Prostate gland (tissue), 2 donors: ENCODE measurements around the gene SLC22A14.

Experiments
- POLR2A ChIP-seq: fragments of 450-650 bp; IDR thresholded peaks from one replicate; pipeline ENCODE4 v1.6.1; 2016; ENCODE audit warnings: antibody characterized with exemption, mild to moderate bottlenecking
- TF ChIP-seq, protein P1 (sequence below), 4 experiments: fragments of 200-600 bp in 2 of 4; fragments of 450-650 bp in 2 of 4; sonication (generic) in 2 of 4; IDR thresholded peaks; 1 replicate in 3 of 4; 2 replicates in 1 of 4; pipeline ENCODE4 v1.5.1; 2016 to 2019; ENCODE audit warnings: antibody characterized with exemption in 4 of 4, mild to moderate bottlenecking in 2 of 4, moderate library complexity in 2 of 4

DNA sequence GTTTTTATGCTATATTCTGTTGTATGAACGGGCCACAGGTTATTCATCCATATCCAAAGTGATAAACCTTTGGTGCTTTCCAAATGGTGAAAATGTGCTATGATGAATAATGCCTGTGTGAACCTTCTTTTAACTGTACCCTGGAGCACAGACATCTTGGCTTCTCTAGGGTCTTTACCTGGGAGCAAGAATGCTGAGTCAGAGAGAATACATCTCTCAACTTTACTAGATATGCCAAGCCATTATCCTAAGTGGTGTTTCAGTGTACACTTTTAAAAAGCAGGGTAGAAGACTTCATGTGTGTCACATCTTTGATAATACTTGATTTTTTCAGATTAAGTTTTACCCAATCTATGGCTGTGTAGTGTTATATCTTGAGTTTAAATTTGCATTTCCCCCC is 41.0 kb downstream of the SLC22A14 start:
- TF ChIP-seq, protein P1, sequence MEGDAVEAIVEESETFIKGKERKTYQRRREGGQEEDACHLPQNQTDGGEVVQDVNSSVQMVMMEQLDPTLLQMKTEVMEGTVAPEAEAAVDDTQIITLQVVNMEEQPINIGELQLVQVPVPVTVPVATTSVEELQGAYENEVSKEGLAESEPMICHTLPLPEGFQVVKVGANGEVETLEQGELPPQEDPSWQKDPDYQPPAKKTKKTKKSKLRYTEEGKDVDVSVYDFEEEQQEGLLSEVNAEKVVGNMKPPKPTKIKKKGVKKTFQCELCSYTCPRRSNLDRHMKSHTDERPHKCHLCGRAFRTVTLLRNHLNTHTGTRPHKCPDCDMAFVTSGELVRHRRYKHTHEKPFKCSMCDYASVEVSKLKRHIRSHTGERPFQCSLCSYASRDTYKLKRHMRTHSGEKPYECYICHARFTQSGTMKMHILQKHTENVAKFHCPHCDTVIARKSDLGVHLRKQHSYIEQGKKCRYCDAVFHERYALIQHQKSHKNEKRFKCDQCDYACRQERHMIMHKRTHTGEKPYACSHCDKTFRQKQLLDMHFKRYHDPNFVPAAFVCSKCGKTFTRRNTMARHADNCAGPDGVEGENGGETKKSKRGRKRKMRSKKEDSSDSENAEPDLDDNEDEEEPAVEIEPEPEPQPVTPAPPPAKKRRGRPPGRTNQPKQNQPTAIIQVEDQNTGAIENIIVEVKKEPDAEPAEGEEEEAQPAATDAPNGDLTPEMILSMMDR (IDR thresholded peaks at IDR 0.05), result no peak
- TF ChIP-seq POLR2A, result no peak
